K562 (cell line): ENCODE results near the gene AEN.

Experiments used
- BMI1 ChIP-seq: fragments of 150-350 bp; IDR thresholded peaks from 2 replicates; pipeline ENCODE4 v1.6.1; 2014; ENCODE audit warnings: low read length
- CHD4 ChIP-seq: fragments of 200-600 bp; sonication (generic); IDR thresholded peaks from 3 replicates; pipeline ENCODE4 v1.6.1; 2012; ENCODE audit warnings: low read depth, mild to moderate bottlenecking, mixed read lengths, low read length, inconsistent platforms; ENCODE audit not compliant: insufficient read depth, insufficient replicate concordance, poor library complexity, severe bottlenecking
- ETS1 ChIP-seq: conservative IDR thresholded peaks from 2 replicates; pipeline ENCODE4 v1.6.1; 2011; ENCODE audit warnings: low read depth, mild to moderate bottlenecking, low read length; ENCODE audit not compliant: control insufficient read depth
- EZH2 ChIP-seq: IDR thresholded peaks from 2 replicates; pipeline ENCODE4 v1.6.1; 2012; ENCODE audit warnings: low read depth, mild to moderate bottlenecking, inconsistent platforms, low read length, borderline replicate concordance
- GABPA ChIP-seq: fragments of 200-800 bp; sonication (Bioruptor generic); conservative IDR thresholded peaks from 2 replicates; pipeline ENCODE4 v1.6.1; 2016; ENCODE audit warnings: low read depth, missing genetic modification characterization, missing compliant biosample characterization
- NFIC ChIP-seq: fragments of 450-650 bp; IDR thresholded peaks from 2 replicates; pipeline ENCODE4 v1.6.1; 2017; ENCODE audit warnings: mild to moderate bottlenecking, inconsistent platforms
- ZNF134 ChIP-seq: fragments of 250-450 bp; sonication (Bioruptor Pico); conservative IDR thresholded peaks from 2 replicates; pipeline ENCODE4 v1.4.0; 2020
- ZNF512 ChIP-seq: IDR thresholded peaks from 2 replicates; pipeline ENCODE4 v1.6.1; 2016; ENCODE audit warnings: missing genetic modification characterization, missing compliant biosample characterization
- TF ChIP-seq, protein P1 (sequence below): fragments of 150-350 bp; conservative IDR thresholded peaks from 2 replicates; pipeline ENCODE4 v1.6.1; 2014; ENCODE audit warnings: low read length

GRCh38 chr15:88653200-88654064 is 32.3 kb downstream of the AEN start:
- no peak for TF ChIP-seq EZH2
- TF ChIP-seq NFIC, result no peak
- no peak for TF ChIP-seq ETS1
- TF ChIP-seq CHD4, result no peak
- no peak for TF ChIP-seq GABPA (tag)
- TF ChIP-seq, protein P1, sequence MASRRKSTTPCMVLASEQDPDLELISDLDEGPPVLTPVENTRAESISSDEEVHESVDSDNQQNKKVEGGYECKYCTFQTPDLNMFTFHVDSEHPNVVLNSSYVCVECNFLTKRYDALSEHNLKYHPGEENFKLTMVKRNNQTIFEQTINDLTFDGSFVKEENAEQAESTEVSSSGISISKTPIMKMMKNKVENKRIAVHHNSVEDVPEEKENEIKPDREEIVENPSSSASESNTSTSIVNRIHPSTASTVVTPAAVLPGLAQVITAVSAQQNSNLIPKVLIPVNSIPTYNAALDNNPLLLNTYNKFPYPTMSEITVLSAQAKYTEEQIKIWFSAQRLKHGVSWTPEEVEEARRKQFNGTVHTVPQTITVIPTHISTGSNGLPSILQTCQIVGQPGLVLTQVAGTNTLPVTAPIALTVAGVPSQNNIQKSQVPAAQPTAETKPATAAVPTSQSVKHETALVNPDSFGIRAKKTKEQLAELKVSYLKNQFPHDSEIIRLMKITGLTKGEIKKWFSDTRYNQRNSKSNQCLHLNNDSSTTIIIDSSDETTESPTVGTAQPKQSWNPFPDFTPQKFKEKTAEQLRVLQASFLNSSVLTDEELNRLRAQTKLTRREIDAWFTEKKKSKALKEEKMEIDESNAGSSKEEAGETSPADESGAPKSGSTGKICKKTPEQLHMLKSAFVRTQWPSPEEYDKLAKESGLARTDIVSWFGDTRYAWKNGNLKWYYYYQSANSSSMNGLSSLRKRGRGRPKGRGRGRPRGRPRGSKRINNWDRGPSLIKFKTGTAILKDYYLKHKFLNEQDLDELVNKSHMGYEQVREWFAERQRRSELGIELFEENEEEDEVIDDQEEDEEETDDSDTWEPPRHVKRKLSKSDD, result no peak
- TF ChIP-seq ZNF512 (tag), result no peak
- TF ChIP-seq ZNF134 (CRISPR knock-in tag), result no peak
- TF ChIP-seq BMI1, result no peak
